HCT116 (cell line): Measurements from ENCODE around the gene ALX4. TPM values are rescaled to one million over a fixed set of nuclear protein-coding genes. Genes with fewer than 3 reads are reported as not detected.

ENCODE experiments used
- ATAC-seq: fragments of 200-7000 bp; cut with Tn5 transposase; 2 replicates; pipeline ENCODE4 v1.9.1; 2020; ENCODE audit warnings: mild to moderate bottlenecking, moderate library complexity
- BruUV-seq: library from RNA; stranded (reverse); fragments of 400-500 nt; replicated peaks from 2 replicates; lab custom pipeline; 2021; lab: Mats Ljungman, UMichigan
- CTCF ChIA-PET: fragments of 300-600 bp; sonication (Branson Sonifier 250); formaldehyde crosslinking; loops from one replicate; lab custom pipeline; 2021; ENCODE audit warnings: antibody characterized with exemption; lab: Charles Lee
- POLR2A ChIA-PET: fragments of 300-600, 350-600 bp; sonication (Branson Sonifier 250); formaldehyde crosslinking; loops from one replicate; lab custom pipeline; 2021; ENCODE audit warnings: antibody characterized with exemption; lab: Charles Lee
- RAD21 ChIA-PET, 2 experiments: fragments of 300-600 bp; sonication (Branson Sonifier 250); formaldehyde crosslinking; loops; one replicate each; lab custom pipeline; 2023; ENCODE audit warnings: low total read pairs in 2 of 2; ENCODE audit not compliant: uncharacterized antibody in 2 of 2, unreplicated experiment in 2 of 2, low non-redundant PET in 1 of 2; lab: Charles Lee
- DNase-seq: peaks from one replicate; pipeline ENCODE4 v3.0.0-alpha.2; 2010; ENCODE audit warnings: low read depth, low spot score
- H2AFZ ChIP-seq: fragments of 200-600 bp; shearing (Covaris generic), sonication (generic); 2 replicates; pipeline ENCODE4 v1.6.1; 2017; ENCODE audit warnings: low read depth, mixed run types, mixed read lengths, antibody characterized with exemption, low read length; ENCODE audit not compliant: poor library complexity, severe bottlenecking
- H3K27ac ChIP-seq: 2 replicates; pipeline ENCODE4 v1.5.1; 2012; ENCODE audit warnings: low read depth, low read length
- H3K27me3 ChIP-seq: fragments of 200-600 bp; sonication (generic); 2 replicates; pipeline ENCODE4 v1.6.1; 2016; ENCODE audit warnings: mixed run types, low read length, mixed read lengths; ENCODE audit not compliant: insufficient read depth
- H3K36me3 ChIP-seq, 2 experiments: fragments of 200-500 bp in 1 of 2; fragments of 200-600 bp in 1 of 2; sonication (Bioruptor generic) in 1 of 2; sonication (generic) in 1 of 2; 2 replicates each; pipeline versions ENCODE4 v1.5.1 to v1.6.1; 2014 to 2016; ENCODE audit warnings: low read length in 2 of 2, inconsistent platforms in 1 of 2, mixed read lengths in 1 of 2, mixed run types in 1 of 2; ENCODE audit not compliant: insufficient read depth in 2 of 2, control insufficient read depth in 1 of 2
- H3K4me1 ChIP-seq, 2 experiments: fragments of 200-600 bp in 1 of 2; sonication (generic) in 1 of 2; 2 replicates each; pipeline versions ENCODE4 v1.5.1 to v1.6.1; 2012 to 2017; ENCODE audit warnings: low read length in 2 of 2, inconsistent platforms in 1 of 2, mild to moderate bottlenecking in 1 of 2, mixed read lengths in 1 of 2, mixed run types in 1 of 2, moderate library complexity in 1 of 2; ENCODE audit not compliant: insufficient read depth in 2 of 2, control insufficient read depth in 1 of 2
- H3K4me2 ChIP-seq: fragments of 200-600 bp; sonication (generic); 2 replicates; pipeline ENCODE4 v1.6.1; 2017; ENCODE audit warnings: mixed run types, low read length, mixed read lengths
- H3K4me3 ChIP-seq, 2 experiments: fragments of 200-600 bp in 1 of 2; sonication (generic) in 1 of 2; replicated peaks in 1 of 2; 2 replicates each; pipeline ENCODE4 v1.5.1; 2011 to 2016; ENCODE audit warnings: low read length in 2 of 2, control low read depth in 1 of 2, low read depth in 1 of 2, mild to moderate bottlenecking in 1 of 2, mixed read lengths in 1 of 2, mixed run types in 1 of 2
- H3K79me2 ChIP-seq: fragments of 200-600 bp; sonication (generic); 2 replicates; pipeline ENCODE4 v1.6.1; 2017; ENCODE audit warnings: mild to moderate bottlenecking, mixed run types, low read length, moderate library complexity, mixed read lengths; ENCODE audit not compliant: insufficient read depth
- H3K9ac ChIP-seq: fragments of 200-600 bp; sonication (generic); 2 replicates; pipeline ENCODE4 v1.6.1; 2016; ENCODE audit warnings: low read length, mixed read lengths
- H3K9me2 ChIP-seq: fragments of 200-600 bp; sonication (generic), shearing (Covaris generic); 2 replicates; pipeline ENCODE4 v1.6.1; 2017; ENCODE audit warnings: mixed run types, mild to moderate bottlenecking, moderate library complexity; ENCODE audit not compliant: insufficient read depth
- H3K9me3 ChIP-seq, 2 experiments: fragments of 200-500 bp in 1 of 2; fragments of 200-600 bp in 1 of 2; sonication (Bioruptor generic) in 1 of 2; sonication (generic) in 1 of 2; 2 replicates each; pipeline ENCODE4 v1.6.1; 2014 to 2017; ENCODE audit warnings: low read length in 2 of 2, mixed read lengths in 2 of 2, inconsistent platforms in 1 of 2, low read depth in 1 of 2, mild to moderate bottlenecking in 1 of 2, mixed run types in 1 of 2, moderate library complexity in 1 of 2; ENCODE audit not compliant: control insufficient read depth in 1 of 2, insufficient read depth in 1 of 2
- H4K20me1 ChIP-seq: fragments of 200-600 bp; sonication (generic), shearing (Covaris generic); 2 replicates; pipeline ENCODE4 v1.6.1; 2017; ENCODE audit warnings: mixed run types, mild to moderate bottlenecking, moderate library complexity; ENCODE audit not compliant: insufficient read depth
- ATF3 ChIP-seq: IDR thresholded peaks from 2 replicates; pipeline ENCODE4 v1.6.1; 2012
- CBX3 ChIP-seq: IDR thresholded peaks from 2 replicates; pipeline ENCODE4 v1.6.1; 2012; ENCODE audit warnings: low read depth
- CEBPB ChIP-seq: IDR thresholded peaks from 2 replicates; pipeline ENCODE4 v1.6.1; 2012; ENCODE audit warnings: low read depth
- EGR1 ChIP-seq: IDR thresholded peaks from 2 replicates; pipeline ENCODE4 v1.6.1; 2012; ENCODE audit warnings: low read depth
- ELF1 ChIP-seq: IDR thresholded peaks from 2 replicates; pipeline ENCODE4 v1.6.1; 2012; ENCODE audit warnings: low read depth, borderline replicate concordance
- EZH2phosphoT487 ChIP-seq: fragments of 200-600 bp; IDR thresholded peaks from 2 replicates; pipeline ENCODE4 v1.6.1; 2018; ENCODE audit warnings: antibody characterized with exemption, borderline replicate concordance
- FOSL1 ChIP-seq: IDR thresholded peaks from 2 replicates; pipeline ENCODE4 v1.6.1; 2012; ENCODE audit warnings: low read depth
- JUND ChIP-seq: IDR thresholded peaks from 2 replicates; pipeline ENCODE4 v1.6.1; 2012
- POLR2A ChIP-seq: IDR thresholded peaks from 2 replicates; pipeline ENCODE4 v1.7.0; 2011; ENCODE audit warnings: borderline replicate concordance; ENCODE audit not compliant: insufficient read depth, insufficient read length; ENCODE audit errors: extremely low read depth
- POLR2AphosphoS5 ChIP-seq: IDR thresholded peaks from 2 replicates; pipeline ENCODE4 v1.6.1; 2011; ENCODE audit warnings: mild to moderate bottlenecking, low read depth, low read length, moderate library complexity
- RAD21 ChIP-seq: IDR thresholded peaks from 2 replicates; pipeline ENCODE4 v1.6.1; 2012; ENCODE audit warnings: low read depth, mild to moderate bottlenecking
- SIN3A ChIP-seq: IDR thresholded peaks from 2 replicates; pipeline ENCODE4 v1.6.1; 2012; ENCODE audit warnings: low read depth
- SP1 ChIP-seq: IDR thresholded peaks from 2 replicates; pipeline ENCODE4 v1.6.1; 2012; ENCODE audit warnings: low read depth
- SRF ChIP-seq: IDR thresholded peaks from 2 replicates; pipeline ENCODE4 v1.6.1; 2012; ENCODE audit warnings: low read depth
- TCF7L2 ChIP-seq: IDR thresholded peaks from 2 replicates; pipeline ENCODE4 v1.7.0; 2011; ENCODE audit warnings: borderline replicate concordance, inconsistent platforms; ENCODE audit not compliant: insufficient read depth, insufficient read length; ENCODE audit errors: extremely low read depth
- YY1 ChIP-seq: IDR thresholded peaks from 2 replicates; pipeline ENCODE4 v1.6.1; 2011; ENCODE audit warnings: low read length, low read depth, moderate library complexity, mild to moderate bottlenecking; ENCODE audit not compliant: insufficient replicate concordance; ENCODE audit errors: extremely low read depth
- ZFX ChIP-seq: fragments of 450-650 bp; IDR thresholded peaks from 2 replicates; pipeline ENCODE4 v1.6.1; 2017
- ZNF274 ChIP-seq: fragments of 200-500 bp; sonication (Bioruptor generic); IDR thresholded peaks from 2 replicates; pipeline ENCODE4 v1.6.1; 2014; ENCODE audit warnings: mild to moderate bottlenecking, low read depth, low read length, inconsistent platforms
- intact Hi-C: fragments of 100-400 bp; cut with micrococcal nuclease; formaldehyde crosslinking; loops from 2 replicates; pipeline ENCODE4 v1.10.0; 2022
- total RNA-seq: library from RNA; stranded (reverse); gene quantifications from one replicate; pipeline ENCODE4 v1.2.1, GENCODE V29; 2021; ENCODE audit not compliant: unreplicated experiment
- TF ChIP-seq, protein P1 (sequence below), 3 experiments: fragments of 200-600 bp in 1 of 3; sonication (generic) in 1 of 3; IDR thresholded peaks in 2 of 3; conservative IDR thresholded peaks in 1 of 3; 2 replicates each; pipeline ENCODE4 v1.5.1; 2012 to 2017; ENCODE audit warnings: low read depth in 2 of 3, low read length in 2 of 3, antibody characterized with exemption in 1 of 3, borderline replicate concordance in 1 of 3, control low read depth in 1 of 3, mild to moderate bottlenecking in 1 of 3, mixed read lengths in 1 of 3, mixed run types in 1 of 3, moderate library complexity in 1 of 3; ENCODE audit not compliant: insufficient read depth in 1 of 3
- TF ChIP-seq, protein P2 (sequence below): IDR thresholded peaks from 2 replicates; pipeline ENCODE4 v1.6.1; 2011; ENCODE audit warnings: mild to moderate bottlenecking, low read length, moderate library complexity; ENCODE audit not compliant: insufficient replicate concordance; ENCODE audit errors: extremely low read depth

The ALX4 gene
- total RNA-seq, 1 experiment from 2014 or later = not detected

- H3K4me2 ChIP-seq = no peak overlapping the region
- no peak for DNase-seq
- TF ChIP-seq RAD21 (no peak), ZFX (no peak), TCF7L2 (no peak), CBX3 (no peak), ZNF274 (no peak), EGR1 (no peak), SIN3A (no peak), POLR2A (no peak), EZH2phosphoT487 (no peak), ELF1 (no peak), POLR2AphosphoS5 (no peak), YY1 (no peak), ATF3 (no peak), JUND (no peak), CEBPB (no peak), SP1 (no peak), SRF (no peak), FOSL1 (no peak)
- TF ChIP-seq, protein P1, sequence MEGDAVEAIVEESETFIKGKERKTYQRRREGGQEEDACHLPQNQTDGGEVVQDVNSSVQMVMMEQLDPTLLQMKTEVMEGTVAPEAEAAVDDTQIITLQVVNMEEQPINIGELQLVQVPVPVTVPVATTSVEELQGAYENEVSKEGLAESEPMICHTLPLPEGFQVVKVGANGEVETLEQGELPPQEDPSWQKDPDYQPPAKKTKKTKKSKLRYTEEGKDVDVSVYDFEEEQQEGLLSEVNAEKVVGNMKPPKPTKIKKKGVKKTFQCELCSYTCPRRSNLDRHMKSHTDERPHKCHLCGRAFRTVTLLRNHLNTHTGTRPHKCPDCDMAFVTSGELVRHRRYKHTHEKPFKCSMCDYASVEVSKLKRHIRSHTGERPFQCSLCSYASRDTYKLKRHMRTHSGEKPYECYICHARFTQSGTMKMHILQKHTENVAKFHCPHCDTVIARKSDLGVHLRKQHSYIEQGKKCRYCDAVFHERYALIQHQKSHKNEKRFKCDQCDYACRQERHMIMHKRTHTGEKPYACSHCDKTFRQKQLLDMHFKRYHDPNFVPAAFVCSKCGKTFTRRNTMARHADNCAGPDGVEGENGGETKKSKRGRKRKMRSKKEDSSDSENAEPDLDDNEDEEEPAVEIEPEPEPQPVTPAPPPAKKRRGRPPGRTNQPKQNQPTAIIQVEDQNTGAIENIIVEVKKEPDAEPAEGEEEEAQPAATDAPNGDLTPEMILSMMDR (IDR thresholded peaks at IDR 0.05 in 2 of 3, conservative IDR thresholded peaks at IDR 0.05 in 1 of 3; ENCODE audit: borderline replicate concordance in 1 of 3, insufficient read depth in 1 of 3, low read depth in 2 of 3, low read length in 2 of 3) = no peak
- TF ChIP-seq, protein P2, sequence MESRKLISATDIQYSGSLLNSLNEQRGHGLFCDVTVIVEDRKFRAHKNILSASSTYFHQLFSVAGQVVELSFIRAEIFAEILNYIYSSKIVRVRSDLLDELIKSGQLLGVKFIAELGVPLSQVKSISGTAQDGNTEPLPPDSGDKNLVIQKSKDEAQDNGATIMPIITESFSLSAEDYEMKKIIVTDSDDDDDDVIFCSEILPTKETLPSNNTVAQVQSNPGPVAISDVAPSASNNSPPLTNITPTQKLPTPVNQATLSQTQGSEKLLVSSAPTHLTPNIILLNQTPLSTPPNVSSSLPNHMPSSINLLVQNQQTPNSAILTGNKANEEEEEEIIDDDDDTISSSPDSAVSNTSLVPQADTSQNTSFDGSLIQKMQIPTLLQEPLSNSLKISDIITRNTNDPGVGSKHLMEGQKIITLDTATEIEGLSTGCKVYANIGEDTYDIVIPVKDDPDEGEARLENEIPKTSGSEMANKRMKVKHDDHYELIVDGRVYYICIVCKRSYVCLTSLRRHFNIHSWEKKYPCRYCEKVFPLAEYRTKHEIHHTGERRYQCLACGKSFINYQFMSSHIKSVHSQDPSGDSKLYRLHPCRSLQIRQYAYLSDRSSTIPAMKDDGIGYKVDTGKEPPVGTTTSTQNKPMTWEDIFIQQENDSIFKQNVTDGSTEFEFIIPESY = no peak
- TF ChIP-seq, all 23 proteins: peak for 0
- Histone ChIP-seq H2AFZ (no peak overlapping the region), H3K4me1 (no peaks in the 10 kb centered on the region), H3K9me3 (no peaks in the 10 kb centered on the region), H3K27ac (no peak overlapping the region), H3K4me3 (no peak overlapping the region), H3K36me3 (no peaks in the 10 kb centered on the region), H4K20me1 (no peaks in the 10 kb centered on the region), H3K9me2 (no peaks in the 10 kb centered on the region), H3K79me2 (no peaks in the 10 kb centered on the region), H3K9ac (no peak overlapping the region), H3K27me3 (no peaks in the 10 kb centered on the region)
- ChIA-PET CTCF (no interaction called here), POLR2A (no interaction called here), RAD21 (no interaction called here)
- intact Hi-C loops = no loop called here
- no peak for ATAC-seq
- BruUV-seq = no TSS peak
Observed at GRCh38 chr11:44226490-44226889, 83.4 kb downstream of the ALX4 start.
